ENCODE data around the gene SERPINE2.

SERPINE2 gene

GRCh38 chr2:223973606-223974005, 65.5 kb downstream of the SERPINE2 start:
- no peaks in the 10 kb centered on the region for H3K27me3 ChIP-seq (ENCODE audit: low read length)
- H3K4me3 ChIP-seq (ENCODE audit: insufficient read depth, low read length, poor library complexity, severe bottlenecking), result no peak overlapping the region
- H3K9me2 ChIP-seq (replicated peaks; ENCODE audit: insufficient read depth, low read length), result no peaks in the 10 kb centered on the region
- H3K79me2 ChIP-seq (ENCODE audit: insufficient read depth, low read length), result no peaks in the 10 kb centered on the region
- H4K20me1 ChIP-seq (ENCODE audit: low read depth, low read length), result no peaks in the 10 kb centered on the region
- H3K9ac ChIP-seq (ENCODE audit: low read length), result no peak overlapping the region
- H2AFZ ChIP-seq (ENCODE audit: low read depth, low read length, severe bottlenecking), result no peak overlapping the region
- TF ChIP-seq EZH2phosphoT487 (conservative IDR thresholded peaks at IDR 0.05; ENCODE audit: low read length) (no peak), CTCF (IDR thresholded peaks at IDR 0.05; ENCODE audit: insufficient read depth, low read length, poor library complexity, severe bottlenecking) (no peak)
- H3K27ac ChIP-seq (ENCODE audit: low read depth, low read length), result no peak overlapping the region
- no peak overlapping the region for H3K4me2 ChIP-seq (ENCODE audit: low read depth, low read length, poor library complexity, severe bottlenecking)
- H3K36me3 ChIP-seq (ENCODE audit: low read length), result no peaks in the 10 kb centered on the region; the same call in 1 of the 2 replicates
- H3F3A ChIP-seq (ENCODE audit: insufficient read depth), result 0 out of 2 replicates have a peak, but pooled peaks cover 6% of the 10 kb centered on the region
- no peaks in the 10 kb centered on the region for H3K9me3 ChIP-seq (ENCODE audit: insufficient read depth, low read length)

GRCh38 chr2:223972656-223973102, 66.4 kb downstream of the SERPINE2 start:
- Histone ChIP-seq H3K27me3 (ENCODE audit: low read length) (no peaks in the 10 kb centered on the region), H3K27ac (ENCODE audit: low read depth, low read length) (no peak overlapping the region), H3K36me3 (ENCODE audit: low read length) (peaks cover 2% of the 10 kb centered on the region; the same call in 1 of the 2 replicates), H3K9ac (ENCODE audit: low read length) (no peak overlapping the region), H3K9me2 (replicated peaks; ENCODE audit: insufficient read depth, low read length) (no peaks in the 10 kb centered on the region), H3F3A (ENCODE audit: insufficient read depth) (0 out of 2 replicates have a peak, but pooled peaks cover 6% of the 10 kb centered on the region), H3K9me3 (ENCODE audit: insufficient read depth, low read length) (no peaks in the 10 kb centered on the region), H4K20me1 (ENCODE audit: low read depth, low read length) (no peaks in the 10 kb centered on the region), H3K4me3 (ENCODE audit: insufficient read depth, low read length, poor library complexity, severe bottlenecking) (no peak overlapping the region), H2AFZ (ENCODE audit: low read depth, low read length, severe bottlenecking) (no peak overlapping the region), H3K79me2 (ENCODE audit: insufficient read depth, low read length) (no peaks in the 10 kb centered on the region), H3K4me2 (ENCODE audit: low read depth, low read length, poor library complexity, severe bottlenecking) (no peak overlapping the region)
- TF ChIP-seq CTCF (IDR thresholded peaks at IDR 0.05; ENCODE audit: insufficient read depth, low read length, poor library complexity, severe bottlenecking) (no peak), EZH2phosphoT487 (conservative IDR thresholded peaks at IDR 0.05; ENCODE audit: low read length) (no peak)

GRCh38 chr2:223971731-223972130, 67.4 kb downstream of the SERPINE2 start:
- no peaks in the 10 kb centered on the region for H4K20me1 ChIP-seq (ENCODE audit: low read depth, low read length)
- H3K27ac ChIP-seq (ENCODE audit: low read depth, low read length), result no peak overlapping the region
- H3K9me2 ChIP-seq (replicated peaks; ENCODE audit: insufficient read depth, low read length), result no peaks in the 10 kb centered on the region
- TF ChIP-seq EZH2phosphoT487 (conservative IDR thresholded peaks at IDR 0.05; ENCODE audit: low read length), result no peak
- no peak for TF ChIP-seq CTCF (IDR thresholded peaks at IDR 0.05; ENCODE audit: insufficient read depth, low read length, poor library complexity, severe bottlenecking)
- peaks cover 8% of the 10 kb centered on the region; the same call in 1 of the 2 replicates for H3K36me3 ChIP-seq (ENCODE audit: low read length)
- H3K4me2 ChIP-seq (ENCODE audit: low read depth, low read length, poor library complexity, severe bottlenecking), result no peak overlapping the region
- no peaks in the 10 kb centered on the region for H3K9me3 ChIP-seq (ENCODE audit: insufficient read depth, low read length)
- H3K79me2 ChIP-seq (ENCODE audit: insufficient read depth, low read length), result no peaks in the 10 kb centered on the region
- peaks cover 10% of the 10 kb centered on the region; the same call in 1 of the 2 replicates for H3F3A ChIP-seq (ENCODE audit: insufficient read depth)
- no peak overlapping the region for H3K4me3 ChIP-seq (ENCODE audit: insufficient read depth, low read length, poor library complexity, severe bottlenecking)
- no peak overlapping the region for H3K9ac ChIP-seq (ENCODE audit: low read length)
- H3K27me3 ChIP-seq (ENCODE audit: low read length), result no peaks in the 10 kb centered on the region
- no peak overlapping the region for H2AFZ ChIP-seq (ENCODE audit: low read depth, low read length, severe bottlenecking)

Measured in SU-DHL-6 (cell line).